DOHH2 (cell line): ENCODE data around the gene CPM.

Experiments used
- CTCF ChIP-seq: fragments of 200-600 bp; sonication (generic); IDR thresholded peaks from one replicate; pipeline ENCODE4 v1.5.1; 2014; ENCODE audit warnings: antibody characterized with exemption, mild to moderate bottlenecking, low read depth, low read length; ENCODE audit not compliant: poor library complexity, severe bottlenecking
- EZH2phosphoT487 ChIP-seq: fragments of 200-600 bp; sonication (generic); IDR thresholded peaks from 2 replicates; pipeline ENCODE4 v1.6.1; 2017; ENCODE audit warnings: borderline replicate concordance, mild to moderate bottlenecking, antibody characterized with exemption, low read length, moderate library complexity, mixed read lengths

- TF ChIP-seq CTCF (no peak), EZH2phosphoT487 (no peak)
These were observed 49.8 kb downstream of the CPM start for GRCh38 chr12:68883151-68883550.
